ENCODE measurements around the gene HYAL3. TPM values are rescaled to one million over a fixed set of nuclear protein-coding genes. Genes with fewer than 3 reads are reported as not detected.

HYAL3 gene
- total RNA-seq, 2 donors from 2014 or later = 0.99 to 2.3 TPM

DNA sequence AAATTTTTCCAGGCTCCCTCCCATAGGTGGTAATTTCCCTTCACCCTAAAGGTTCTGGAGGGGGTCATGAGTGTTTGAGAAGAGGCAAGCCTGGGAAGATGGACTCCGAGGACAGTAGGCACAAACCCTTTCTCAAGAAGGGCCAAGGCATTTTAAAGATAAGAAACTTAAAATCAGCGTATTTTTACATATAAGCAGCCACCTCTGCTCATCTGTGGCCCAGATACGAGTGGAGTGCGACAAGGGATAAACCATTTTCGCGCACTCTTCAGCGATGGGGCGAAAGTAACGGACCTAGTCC lies 40.9 kb upstream of the HYAL3 start:
- Histone ChIP-seq H3K4me3 (no peak overlapping the region), H3K4me1 (peaks cover 25% of the 10 kb centered on the region), H3K9me3 (no peaks in the 10 kb centered on the region), H3K27ac (peak overlapping the region in 2 of 4 donors; percentile 45 to 99), H3K27me3 (no peaks in the 10 kb centered on the region), H3K36me3 (replicated peaks in 1 of 2; ENCODE audit: insufficient read depth in 1 of 2, low read depth in 2 of 2) (no peaks in the 10 kb centered on the region)
- DNase-seq (no peak), ATAC-seq (no peak)
- TF ChIP-seq, protein P1, sequence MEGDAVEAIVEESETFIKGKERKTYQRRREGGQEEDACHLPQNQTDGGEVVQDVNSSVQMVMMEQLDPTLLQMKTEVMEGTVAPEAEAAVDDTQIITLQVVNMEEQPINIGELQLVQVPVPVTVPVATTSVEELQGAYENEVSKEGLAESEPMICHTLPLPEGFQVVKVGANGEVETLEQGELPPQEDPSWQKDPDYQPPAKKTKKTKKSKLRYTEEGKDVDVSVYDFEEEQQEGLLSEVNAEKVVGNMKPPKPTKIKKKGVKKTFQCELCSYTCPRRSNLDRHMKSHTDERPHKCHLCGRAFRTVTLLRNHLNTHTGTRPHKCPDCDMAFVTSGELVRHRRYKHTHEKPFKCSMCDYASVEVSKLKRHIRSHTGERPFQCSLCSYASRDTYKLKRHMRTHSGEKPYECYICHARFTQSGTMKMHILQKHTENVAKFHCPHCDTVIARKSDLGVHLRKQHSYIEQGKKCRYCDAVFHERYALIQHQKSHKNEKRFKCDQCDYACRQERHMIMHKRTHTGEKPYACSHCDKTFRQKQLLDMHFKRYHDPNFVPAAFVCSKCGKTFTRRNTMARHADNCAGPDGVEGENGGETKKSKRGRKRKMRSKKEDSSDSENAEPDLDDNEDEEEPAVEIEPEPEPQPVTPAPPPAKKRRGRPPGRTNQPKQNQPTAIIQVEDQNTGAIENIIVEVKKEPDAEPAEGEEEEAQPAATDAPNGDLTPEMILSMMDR (IDR thresholded peaks at IDR 0.05) = no peak
- TF ChIP-seq POLR2A (IDR thresholded peaks at IDR 0.05) = no peak
- intact Hi-C loops (cut with DNase I) = loop anchor here (10.0 kb wide), 1 partner anchor 205 kb away; no protein-coding TSS in a partner anchor
- 67 to 83% methylated on average over 9 of the region's 9 CpGs for WGBS, 2 donors

GRCh38 chr3:50339485-50340146 lies 40.4 kb upstream of the HYAL3 start:
- no peaks in the 10 kb centered on the region for H3K9me3 ChIP-seq
- no peaks in the 10 kb centered on the region for H3K27me3 ChIP-seq
- DNase-seq (no peak), ATAC-seq (no peak)
- peaks cover 29% of the 10 kb centered on the region for H3K4me1 ChIP-seq
- H3K4me3 ChIP-seq = no peak overlapping the region
- WGBS, 2 donors = 81 to 87% methylated on average over 12 to 14 of the region's 14 CpGs
- TF ChIP-seq POLR2A (IDR thresholded peaks at IDR 0.05) = no peak
- TF ChIP-seq, protein P1 (IDR thresholded peaks at IDR 0.05) = no peak
- intact Hi-C loops (cut with DNase I) = loop anchor here (10.0 kb wide), 1 partner anchor 205 kb away; no protein-coding TSS in a partner anchor
- H3K27ac ChIP-seq = peak overlapping the region in 2 of 4 donors; percentile 45 to 99
- no peaks in the 10 kb centered on the region for H3K36me3 ChIP-seq (replicated peaks in 1 of 2; ENCODE audit: insufficient read depth in 1 of 2, low read depth in 2 of 2)

DNA sequence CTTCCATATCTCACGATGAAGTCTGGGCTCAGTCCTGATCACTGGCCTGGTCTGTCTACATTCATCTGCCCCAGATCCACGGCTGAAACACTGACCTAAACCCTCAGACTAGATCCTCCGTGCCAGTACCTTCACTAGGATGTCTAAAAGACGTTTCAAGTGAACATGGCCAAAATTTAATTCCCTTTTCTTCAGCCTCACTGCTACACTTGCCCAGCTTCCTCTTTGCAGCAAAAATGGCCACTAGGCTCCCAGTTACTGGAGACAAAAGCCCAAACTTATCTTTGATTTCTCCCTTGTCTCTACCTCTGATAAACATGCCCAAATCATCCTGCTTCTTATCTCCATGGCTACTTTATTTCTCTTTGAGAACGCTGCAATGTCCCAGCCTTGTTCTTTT lies 39.8 kb upstream of the HYAL3 start:
- ATAC-seq = no peak
- no peaks in the 10 kb centered on the region for H3K36me3 ChIP-seq (replicated peaks in 1 of 2; ENCODE audit: insufficient read depth in 1 of 2, low read depth in 2 of 2)

GRCh38 chr3:50337175-50337861 lies 38.1 kb upstream of the HYAL3 start:
- peak; percentile 92 for ATAC-seq
- Histone ChIP-seq H3K27ac (peak overlapping the region; percentile 91 to 99 (median 98)), H3K27me3 (no peaks in the 10 kb centered on the region), H3K36me3 (replicated peaks in 1 of 2; ENCODE audit: insufficient read depth in 1 of 2, low read depth in 2 of 2) (no peaks in the 10 kb centered on the region), H3K4me1 (peaks cover 48% of the 10 kb centered on the region), H3K9me3 (no peaks in the 10 kb centered on the region), H3K4me3 (peak overlapping the region; percentile 75 to 96)
- peak; percentile 100 for DNase-seq
- peak; percentile 93 to 95 (median 95) for TF ChIP-seq POLR2A (IDR thresholded peaks at IDR 0.05)
- TF ChIP-seq, protein P1 (IDR thresholded peaks at IDR 0.05) = no peak
- intact Hi-C loops (cut with DNase I) = no loop called here
- 0% methylated on average over 72 of the region's 79 CpGs; no CpG with 5 or more reads in 1 of the 2 donors for WGBS, 2 donors

More for the DNA sequence above, 39.8 kb upstream of the HYAL3 start:
- H3K27ac ChIP-seq = peak overlapping the region in 3 of 4 donors; percentile 91 to 99 (median 98)
- 78 to 80% methylated on average over 5 of the region's 5 CpGs for WGBS, 2 donors
- intact Hi-C loops (cut with DNase I) = no loop called here
- H3K4me3 ChIP-seq = no peak overlapping the region
- H3K4me1 ChIP-seq = peaks cover 35% of the 10 kb centered on the region
- TF ChIP-seq, protein P1 (IDR thresholded peaks at IDR 0.05) = no peak
- TF ChIP-seq POLR2A (IDR thresholded peaks at IDR 0.05) = no peak
- no peaks in the 10 kb centered on the region for H3K9me3 ChIP-seq
- DNase-seq = no peak
- H3K27me3 ChIP-seq = no peaks in the 10 kb centered on the region
